ENCODE data around the gene CIC. TPM values are rescaled to one million over a fixed set of nuclear protein-coding genes. Genes with fewer than 3 reads are reported as not detected.
A peak's percentile ranks its signal among the peaks of the same experiment; 100 is the strongest.

The CIC gene
- total and polyA plus RNA-seq, 2 of the 13 experiments (the other 11 are each of a cell fraction or from before 2014, with no cell fraction given): 5.9 to 8.0 TPM

DNA sequence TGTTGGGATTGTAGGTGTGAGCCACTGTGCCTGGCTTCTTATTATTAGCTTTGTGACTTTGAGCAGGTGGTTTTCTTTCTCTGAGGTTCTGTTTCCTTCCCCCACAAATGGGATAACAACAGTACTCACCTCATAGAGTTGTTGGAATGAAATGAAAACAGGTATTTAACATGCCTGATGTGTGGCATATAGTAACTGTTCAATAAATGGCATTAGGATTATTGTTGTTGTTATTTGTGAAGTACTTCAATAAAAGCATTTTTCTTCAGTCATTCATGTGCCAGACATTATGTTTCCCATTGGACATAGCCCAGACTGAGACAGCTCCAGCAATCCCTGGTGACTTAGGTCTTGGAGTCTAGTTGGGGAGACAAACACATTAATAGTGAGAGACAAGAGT is 57.9 kb downstream of the CIC start:
- no peaks in the 10 kb centered on the region for H3K36me3 ChIP-seq (replicated peaks in 1 of 2; ENCODE audit: control insufficient read depth in 1 of 2, insufficient read depth in 2 of 2, low read length in 2 of 2)
- FAIRE-seq (no peak), ATAC-seq (no peak), DNase-seq (ENCODE audit: low spot score) (no peak)
- H3K9ac ChIP-seq (ENCODE audit: insufficient read depth, low read depth, low read length): peak overlapping the region; percentile 81; the same call in 1 of the 2 replicates
- CTCF ChIA-PET (ENCODE audit: low intra/inter-chr PET ratio, low total read pairs): no interaction called here
- H3K27me3 ChIP-seq (ENCODE audit: control insufficient read depth in 1 of 2, insufficient read depth in 2 of 2, low read length in 2 of 2): peaks cover 0 to 3% of the 10 kb centered on the region in 2 experiments; a peak in 1 of 5 replicates
- H2AFZ ChIP-seq (ENCODE audit: low read length): no peak overlapping the region
- in situ Hi-C loops (cut with HindIII; ENCODE audit: extremely low pct_ligation_motif_present, low pct_unique_long_range_greater_than_20kb) (no loop called here), intact Hi-C loops (cut with micrococcal nuclease; ENCODE audit: unreplicated experiment) (no loop called here)
- H3K9me3 ChIP-seq (ENCODE audit: low read length): no peaks in the 10 kb centered on the region
- no peak overlapping the region for H3K27ac ChIP-seq (ENCODE audit: extremely low read length, insufficient read depth, low read length)
- peak overlapping the region; percentile 98 for H3K4me2 ChIP-seq (ENCODE audit: low read depth, low read length)
- peaks cover 24% of the 10 kb centered on the region for H3K4me1 ChIP-seq (ENCODE audit: insufficient read depth, low read length)
- BruUV-seq (replicated peaks): no TSS peak
- H3K79me2 ChIP-seq (ENCODE audit: insufficient read depth, low read length): peaks cover 21% of the 10 kb centered on the region
- peak overlapping the region in 1 of 3 experiments; percentile 92; a peak in 2 of 6 replicates for H3K4me3 ChIP-seq (replicated peaks in 1 of 3; ENCODE audit: insufficient read depth in 1 of 3, low read depth in 2 of 3, low read length in 3 of 3)
- POLR2A ChIA-PET: no interaction called here
- H4K20me1 ChIP-seq (ENCODE audit: insufficient read depth, low read length): no peaks in the 10 kb centered on the region
- TF ChIP-seq, protein P1, sequence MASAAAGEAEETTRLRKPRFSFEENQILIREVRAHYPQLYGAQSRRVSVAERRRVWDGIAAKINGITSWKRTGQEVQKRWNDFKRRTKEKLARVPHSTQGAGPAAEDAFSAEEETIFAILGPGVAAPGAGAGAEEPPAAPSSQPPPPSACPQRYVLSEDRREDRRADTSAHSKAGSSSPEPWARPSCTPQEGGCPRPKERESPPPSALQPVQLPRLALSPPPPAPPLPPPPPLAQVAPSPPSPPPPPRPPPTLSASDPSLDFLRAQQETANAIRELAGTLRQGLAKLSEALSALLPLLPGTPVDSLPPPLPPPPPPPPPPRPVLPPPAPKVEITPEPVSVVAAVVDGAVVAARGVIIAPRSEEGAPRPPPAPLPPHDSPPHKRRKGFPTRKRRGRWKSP (CRISPR knock-in tag; IDR thresholded peaks at IDR 0.05): no peak
- TF ChIP-seq EED (CRISPR knock-in tag; IDR thresholded peaks at IDR 0.05) (no peak), ZNF841 (CRISPR knock-in tag; IDR thresholded peaks at IDR 0.05; ENCODE audit: borderline replicate concordance) (no peak), IRX3 (CRISPR knock-in tag; IDR thresholded peaks at IDR 0.05; ENCODE audit: borderline replicate concordance, low read depth) (no peak), DNMT3B (CRISPR knock-in tag; conservative IDR thresholded peaks at IDR 0.05) (no peak), CREB1 (IDR thresholded peaks at IDR 0.05) (no peak), CREB1 (CRISPR knock-in tag; IDR thresholded peaks at IDR 0.05) (no peak), KLF9 (CRISPR knock-in tag; IDR thresholded peaks at IDR 0.05; ENCODE audit: low read depth) (no peak), KMT2A (CRISPR knock-in tag; IDR thresholded peaks at IDR 0.05) (no peak), ZBED4 (CRISPR knock-in tag; IDR thresholded peaks at IDR 0.05; ENCODE audit: borderline replicate concordance) (no peak), EP300 (IDR thresholded peaks at IDR 0.05; ENCODE audit: low read depth in 2 of 2, low read length in 2 of 2) (no peak), EP300 (CRISPR knock-in tag; IDR thresholded peaks at IDR 0.05; ENCODE audit: borderline replicate concordance) (no peak)
- TF ChIP-seq, protein P2, sequence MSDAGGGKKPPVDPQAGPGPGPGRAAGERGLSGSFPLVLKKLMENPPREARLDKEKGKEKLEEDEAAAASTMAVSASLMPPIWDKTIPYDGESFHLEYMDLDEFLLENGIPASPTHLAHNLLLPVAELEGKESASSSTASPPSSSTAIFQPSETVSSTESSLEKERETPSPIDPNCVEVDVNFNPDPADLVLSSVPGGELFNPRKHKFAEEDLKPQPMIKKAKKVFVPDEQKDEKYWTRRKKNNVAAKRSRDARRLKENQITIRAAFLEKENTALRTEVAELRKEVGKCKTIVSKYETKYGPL (CRISPR knock-in tag; IDR thresholded peaks at IDR 0.05): no peak
- TF ChIP-seq, protein P3, sequence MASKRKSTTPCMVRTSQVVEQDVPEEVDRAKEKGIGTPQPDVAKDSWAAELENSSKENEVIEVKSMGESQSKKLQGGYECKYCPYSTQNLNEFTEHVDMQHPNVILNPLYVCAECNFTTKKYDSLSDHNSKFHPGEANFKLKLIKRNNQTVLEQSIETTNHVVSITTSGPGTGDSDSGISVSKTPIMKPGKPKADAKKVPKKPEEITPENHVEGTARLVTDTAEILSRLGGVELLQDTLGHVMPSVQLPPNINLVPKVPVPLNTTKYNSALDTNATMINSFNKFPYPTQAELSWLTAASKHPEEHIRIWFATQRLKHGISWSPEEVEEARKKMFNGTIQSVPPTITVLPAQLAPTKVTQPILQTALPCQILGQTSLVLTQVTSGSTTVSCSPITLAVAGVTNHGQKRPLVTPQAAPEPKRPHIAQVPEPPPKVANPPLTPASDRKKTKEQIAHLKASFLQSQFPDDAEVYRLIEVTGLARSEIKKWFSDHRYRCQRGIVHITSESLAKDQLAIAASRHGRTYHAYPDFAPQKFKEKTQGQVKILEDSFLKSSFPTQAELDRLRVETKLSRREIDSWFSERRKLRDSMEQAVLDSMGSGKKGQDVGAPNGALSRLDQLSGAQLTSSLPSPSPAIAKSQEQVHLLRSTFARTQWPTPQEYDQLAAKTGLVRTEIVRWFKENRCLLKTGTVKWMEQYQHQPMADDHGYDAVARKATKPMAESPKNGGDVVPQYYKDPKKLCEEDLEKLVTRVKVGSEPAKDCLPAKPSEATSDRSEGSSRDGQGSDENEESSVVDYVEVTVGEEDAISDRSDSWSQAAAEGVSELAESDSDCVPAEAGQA (IDR thresholded peaks at IDR 0.05; ENCODE audit: low read depth): no peak
- TF ChIP-seq, protein P3 (CRISPR knock-in tag; IDR thresholded peaks at IDR 0.05; ENCODE audit: borderline replicate concordance): no peak
